K562 (cell line): ENCODE results near the gene SMIM41. TPM values are rescaled to one million over a fixed set of nuclear protein-coding genes. Genes with fewer than 3 reads are reported as not detected.

Experiments used
- ATAC-seq: fragments of 200-7000 bp; cut with Tn5 transposase; 3 replicates; pipeline ENCODE4 v1.9.1; 2020; ENCODE audit warnings: moderate library complexity
- BruUV-seq: library from RNA; stranded (reverse); fragments of 400-500 nt; replicated peaks from 2 replicates; lab custom pipeline; 2021; lab: Mats Ljungman, UMichigan
- CTCF ChIA-PET: fragments of 300-600 bp; formaldehyde crosslinking; extraction: SDS; loops from one replicate; lab custom pipeline; 2021; ENCODE audit warnings: low intra/inter-chr PET ratio; lab: Yijun Ruan, JAX
- POLR2A ChIA-PET: fragments of 300-600, 350-650 bp; sonication (Branson Sonifier 250); formaldehyde crosslinking; extraction: SDS; loops from one replicate; lab custom pipeline; 2021; ENCODE audit warnings: antibody characterized with exemption, inconsistent platforms; lab: Yijun Ruan, JAX
- DNase-seq, 4 experiments: peaks; one replicate each; pipeline versions ENCODE4 v3.0.0 to v3.0.0-alpha.2; 2011 to 2018; ENCODE audit warnings: low spot score in 3 of 4, mixed read lengths in 3 of 4; ENCODE audit errors: extremely low read depth in 1 of 4
- FAIRE-seq: peaks from 2 replicates; lab custom pipeline; 2011; peaks lifted over from hg19 to GRCh38; lab: Jason Lieb, UNC
- H2AFZ ChIP-seq: 2 replicates; pipeline ENCODE4 v1.6.0; 2011; ENCODE audit warnings: low read depth, low read length, control low read depth, inconsistent platforms
- H3K27ac ChIP-seq: fragments of 200-600 bp; 3 replicates; pipeline ENCODE4 v1.8.0; 2011; ENCODE audit warnings: low read depth, mild to moderate bottlenecking, control low read depth, inconsistent platforms, low read length, moderate library complexity, mixed read lengths; ENCODE audit errors: extremely low read depth
- H3K27me3 ChIP-seq, 2 experiments: fragments of 300-600 bp in 1 of 2; 2 replicates in 1 of 2; 3 replicates in 1 of 2; pipeline versions ENCODE4 v1.6.0 to v1.8.0; 2011; ENCODE audit warnings: inconsistent platforms in 2 of 2, low read length in 2 of 2, mild to moderate bottlenecking in 1 of 2, mixed read lengths in 1 of 2, moderate library complexity in 1 of 2; ENCODE audit not compliant: control insufficient read depth in 2 of 2, insufficient read depth in 2 of 2
- H3K36me3 ChIP-seq: fragments of 300-600 bp; 3 replicates; pipeline ENCODE4 v1.8.0; 2011; ENCODE audit warnings: mild to moderate bottlenecking, low read length, inconsistent platforms; ENCODE audit not compliant: control insufficient read depth, insufficient read depth
- H3K4me1 ChIP-seq, 2 experiments: fragments of 200-600 bp in 1 of 2; replicated peaks in 1 of 2; 2 replicates in 1 of 2; 3 replicates in 1 of 2; pipeline versions ENCODE4 v1.5.1 to v1.8.0; 2011; ENCODE audit warnings: inconsistent platforms in 2 of 2, low read length in 2 of 2, mild to moderate bottlenecking in 1 of 2, mixed read lengths in 1 of 2, moderate library complexity in 1 of 2; ENCODE audit not compliant: control insufficient read depth in 2 of 2, insufficient read depth in 2 of 2
- H3K4me2 ChIP-seq: 2 replicates; pipeline ENCODE4 v1.6.1; 2011; ENCODE audit warnings: low read length, control low read depth, inconsistent platforms, mixed read lengths; ENCODE audit not compliant: insufficient read depth
- H3K4me3 ChIP-seq: fragments of 200-600 bp; sonication (generic), shearing (Covaris generic); 2 replicates; pipeline ENCODE4 v1.5.1; 2016; ENCODE audit warnings: control low read depth, inconsistent platforms
- H3K79me2 ChIP-seq: fragments of 200-600 bp; 3 replicates; pipeline ENCODE4 v1.8.0; 2011; ENCODE audit warnings: low read length, inconsistent platforms; ENCODE audit not compliant: control insufficient read depth, insufficient read depth
- H3K9ac ChIP-seq, 2 experiments: 2 replicates each; pipeline versions ENCODE4 v1.6.0 to v1.6.1; 2011; ENCODE audit warnings: low read depth in 2 of 2, low read length in 2 of 2, control low read depth in 1 of 2, inconsistent platforms in 1 of 2, mild to moderate bottlenecking in 1 of 2, mixed read lengths in 1 of 2; ENCODE audit not compliant: insufficient read depth in 1 of 2
- H3K9me1 ChIP-seq: one replicate; pipeline ENCODE4 v1.6.0; 2011; ENCODE audit warnings: inconsistent platforms, mild to moderate bottlenecking, low read length, moderate library complexity; ENCODE audit not compliant: control insufficient read depth, insufficient read depth
- H3K9me3 ChIP-seq: replicated peaks from 2 replicates; pipeline ENCODE4 v1.5.1; 2011; ENCODE audit warnings: low read depth, low read length, inconsistent platforms; ENCODE audit not compliant: control insufficient read depth, insufficient read depth
- H4K20me1 ChIP-seq: replicated peaks from 2 replicates; pipeline ENCODE4 v1.6.1; 2011; ENCODE audit warnings: low read length, inconsistent platforms, mixed read lengths; ENCODE audit not compliant: control insufficient read depth, insufficient read depth
- BCLAF1 ChIP-seq, 2 experiments: fragments of 450-650 bp in 1 of 2; IDR thresholded peaks; 2 replicates each; pipeline ENCODE4 v1.6.1; 2011 to 2017; ENCODE audit warnings: low read depth in 2 of 2, antibody characterized with exemption in 1 of 2, borderline replicate concordance in 1 of 2, low read length in 1 of 2, mild to moderate bottlenecking in 1 of 2, mixed read lengths in 1 of 2; ENCODE audit not compliant: control insufficient read depth in 1 of 2
- NR3C1 ChIP-seq: sonication (generic); formaldehyde crosslinking; IDR thresholded peaks from 2 replicates; pipeline ENCODE4 v1.8.1; 2022; ENCODE audit warnings: missing genetic modification reagents
- REST ChIP-seq, 2 experiments: fragments of 450-650 bp; formaldehyde crosslinking in 1 of 2; IDR thresholded peaks; 2 replicates each; pipeline versions ENCODE4 v1.4.0 to v1.6.1; 2014 to 2020; ENCODE audit warnings: mild to moderate bottlenecking in 2 of 2, borderline replicate concordance in 1 of 2, low read depth in 1 of 2
- WGBS: fragments of 100-300 bp; shearing (Covaris generic); methylation state at CpG from one replicate; pipeline ENCODE4 v1.1.6; 2016; ENCODE audit warnings: low coverage, mixed read lengths; ENCODE audit not compliant: insufficient coverage; ENCODE audit errors: missing lambda C conversion rate; 5-methylcytosine and 5-hydroxymethylcytosine counted together
- in situ Hi-C: fragments of 300-500 bp; cut with MboI; formaldehyde crosslinking; loops from 4 replicates; pipeline ENCODE4 v1.15.0; 2018; ENCODE audit warnings: inconsistent platforms, mixed read lengths
- intact Hi-C: fragments of 100-400 bp; cut with micrococcal nuclease; formaldehyde crosslinking; loops from 2 replicates; pipeline ENCODE4 v1.14.2; 2022
- polyA plus RNA-seq, 8 experiments: library from polyadenylated mRNA; depleted of rRNA in 4 of 8; stranded (reverse) in 5 of 8; unstranded in 3 of 8; fragments of >200 nt; fragmentation: Nextera tagmentation in 2 of 8; fragmentation: Illumina TruSeq in 1 of 8; extraction: Ambion mirVana in 2 of 8; extraction: Trizol in 1 of 8; gene quantifications; 2 replicates each; pipeline versions ENCODE4 v1.2.1 to v1.2.3, GENCODE V29; 2011 to 2014; ENCODE audit warnings: inconsistent platforms in 1 of 8, missing spikeins in 1 of 8
- total RNA-seq, 7 experiments: library from RNA; depleted of rRNA in 6 of 7; stranded (reverse); fragments of >200 nt in 6 of 7; fragmentation: Illumina TruSeq in 2 of 7; extraction: Trizol in 2 of 7; gene quantifications; 2 replicates each; pipeline versions ENCODE4 v1.2.1 to v1.2.3, GENCODE V29; 2011 to 2021; ENCODE audit warnings: low replicate concordance in 1 of 7

Gene SMIM41
- total and polyA plus RNA-seq, 9 of the 15 experiments (the other 6 are each of a cell fraction or from before 2014, with no cell fraction given), result not detected

- no peak for FAIRE-seq
- POLR2A ChIA-PET, result no interaction called here
- Histone ChIP-seq H4K20me1 (peaks cover 28% of the 10 kb centered on the region), H3K4me1 (peaks cover 0 to 16% of the 10 kb centered on the region in 2 experiments; a peak in 1 of 5 replicates), H3K9me1 (no peaks in the 10 kb centered on the region), H3K36me3 (peaks cover 51% of the 10 kb centered on the region; the same call in 2 of the 3 replicates), H3K27me3 (no peaks in the 10 kb centered on the region), H2AFZ (no peak overlapping the region), H3K9me3 (no peaks in the 10 kb centered on the region), H3K79me2 (peaks cover 7% of the 10 kb centered on the region), H3K27ac (no peak overlapping the region), H3K9ac (no peak overlapping the region), H3K4me3 (no peak overlapping the region), H3K4me2 (no peak overlapping the region)
- TF ChIP-seq NR3C1 (CRISPR knock-in tag) (no peak), BCLAF1 (IDR thresholded peaks at IDR 0.05; ENCODE audit: borderline replicate concordance in 1 of 2, control insufficient read depth in 1 of 2, low read depth in 2 of 2, low read length in 1 of 2) (no peak), REST (IDR thresholded peaks at IDR 0.05; ENCODE audit: borderline replicate concordance) (peak; percentile 65), REST (CRISPR knock-in tag; IDR thresholded peaks at IDR 0.05; ENCODE audit: low read depth) (no peak)
- no peak for DNase-seq
- CTCF ChIA-PET, result interaction anchor here (8.1 kb wide), 1 partner anchor 53 kb away, joined by 242 read pairs; no protein-coding TSS in a partner anchor
- WGBS, result 63% methylated on average over 3 of the region's 3 CpGs
- intact Hi-C loops, result no loop called here
- no TSS peak for BruUV-seq
- in situ Hi-C loops, result no loop called here
- ATAC-seq, result no peak
Measured at GRCh38 chr12:52078276-52078675, 1.2 kb upstream of the SMIM41 start.
